GM18519 (cell line): Measurements from ENCODE around the gene KDM4C.

ENCODE experiments used
- ATAC-seq: cut with Tn5 transposase; IDR thresholded peaks from one replicate; pipeline ENCODE4 v1.9.1; 2021; ENCODE audit warnings: mild to moderate bottlenecking, moderate library complexity; ENCODE audit not compliant: unreplicated experiment, low FRiP score

Gene KDM4C

GRCh38 chr9:6959270-6960000 lies 201.7 kb downstream of the KDM4C start:
- ATAC-seq: no peak

- peak; percentile 47 for ATAC-seq
These were observed 203.0 kb downstream of the KDM4C start for GRCh38 chr9:6960777-6961176.

- no peak for ATAC-seq
These were observed 204.2 kb downstream of the KDM4C start for GRCh38 chr9:6961845-6962522.

GRCh38 chr9:6965566-6965965 lies 207.8 kb downstream of the KDM4C start:
- ATAC-seq: no peak

GRCh38 chr9:6968271-6968670 lies 210.5 kb downstream of the KDM4C start:
- ATAC-seq: no peak

- ATAC-seq: no peak
These were observed 212.0 kb downstream of the KDM4C start for GRCh38 chr9:6969805-6970204.

GRCh38 chr9:6973089-6973488 lies 215.3 kb downstream of the KDM4C start:
- ATAC-seq: no peak

- peak; percentile 98 for ATAC-seq
These were observed 216.0 kb downstream of the KDM4C start for GRCh38 chr9:6973762-6974161.

GRCh38 chr9:6975198-6975597 lies 217.4 kb downstream of the KDM4C start:
- no peak for ATAC-seq

GRCh38 chr9:6977761-6978160 lies 220.0 kb downstream of the KDM4C start:
- no peak for ATAC-seq

- ATAC-seq: no peak
These were observed 220.8 kb downstream of the KDM4C start for GRCh38 chr9:6978591-6978990.

GRCh38 chr9:6984941-6985578 lies 227.3 kb downstream of the KDM4C start:
- ATAC-seq: no peak

GRCh38 chr9:6986141-6986815 lies 228.5 kb downstream of the KDM4C start:
- no peak for ATAC-seq

- no peak for ATAC-seq
These were observed 229.6 kb downstream of the KDM4C start for GRCh38 chr9:6987381-6987780.

- no peak for ATAC-seq
These were observed 233.6 kb downstream of the KDM4C start for GRCh38 chr9:6991418-6991817.

GRCh38 chr9:6996061-6996854 lies 238.5 kb downstream of the KDM4C start:
- no peak for ATAC-seq

GRCh38 chr9:6997330-6997729 lies 239.6 kb downstream of the KDM4C start:
- ATAC-seq: no peak

GRCh38 chr9:6999794-7000193 lies 242.0 kb downstream of the KDM4C start:
- ATAC-seq: no peak

GRCh38 chr9:7001571-7001970 lies 243.8 kb downstream of the KDM4C start:
- no peak for ATAC-seq

GRCh38 chr9:7003861-7004260 lies 246.1 kb downstream of the KDM4C start:
- ATAC-seq: no peak
